Measurements from ENCODE around the gene THAP5. TPM values are rescaled to one million over a fixed set of nuclear protein-coding genes. Genes with fewer than 3 reads are reported as not detected.

THAP5 gene
- total and polyA plus RNA-seq, 4 experiments from 2014 or later, result 16.7 to 52.8 (median 37.5) TPM

- Histone ChIP-seq H3K36me3 (ENCODE audit: insufficient read depth, low read length) (no peaks in the 10 kb centered on the region), H3K4me3 (ENCODE audit: low read length in 2 of 2) (no peak overlapping the region), H3K4me1 (ENCODE audit: insufficient read depth, low read length) (no peaks in the 10 kb centered on the region), H3K27me3 (ENCODE audit: insufficient read depth, low read length) (no peaks in the 10 kb centered on the region), H3K27ac (ENCODE audit: low read depth, low read length) (no peak overlapping the region), H3K9me3 (ENCODE audit: control insufficient read depth in 1 of 2, low read length in 2 of 2) (no peaks in the 10 kb centered on the region)
- DNase-seq, result no peak
- H3K4me3 Mint-ChIP-seq, result no peak overlapping the region
- H3K4me1 Mint-ChIP-seq, result no peaks in the 10 kb centered on the region
- CTCF ChIA-PET (ENCODE audit: partially characterized antibody), result interaction anchor here (1.1 kb wide), 1 partner anchor 30 kb away, joined by 3 read pairs; no protein-coding TSS in a partner anchor
- H3K9me3 Mint-ChIP-seq, result no peaks in the 10 kb centered on the region
- H3K36me3 Mint-ChIP-seq, result no peaks in the 10 kb centered on the region
- POLR2A ChIA-PET (ENCODE audit: partially characterized antibody), result no interaction called here
- intact Hi-C loops (cut with micrococcal nuclease), result no loop called here
- peaks cover 0 to 8% of the 10 kb centered on the region in 2 donors for H3K27me3 Mint-ChIP-seq
- no peak overlapping the region for H3K27ac Mint-ChIP-seq
These were observed 35.8 kb downstream of the THAP5 start for GRCh38 chr7:108533712-108534111.

GRCh38 chr7:108529341-108529740 is 40.2 kb downstream of the THAP5 start:
- DNase-seq, result no peak
- Mint-ChIP-seq H3K4me3 (no peak overlapping the region), H3K27me3 (peaks cover 0 to 2% of the 10 kb centered on the region in 2 donors), H3K27ac (no peak overlapping the region), H3K36me3 (peaks cover 0 to 11% of the 10 kb centered on the region in 2 donors), H3K9me3 (no peaks in the 10 kb centered on the region), H3K4me1 (peaks cover 8 to 30% (median 11%) of the 10 kb centered on the region in 4 donors)
- Histone ChIP-seq H3K27ac (ENCODE audit: low read depth, low read length) (no peak overlapping the region), H3K27me3 (ENCODE audit: insufficient read depth, low read length) (no peaks in the 10 kb centered on the region), H3K4me1 (ENCODE audit: insufficient read depth, low read length) (peaks cover 17% of the 10 kb centered on the region), H3K4me3 (ENCODE audit: low read length in 2 of 2) (no peak overlapping the region), H3K36me3 (ENCODE audit: insufficient read depth, low read length) (no peaks in the 10 kb centered on the region), H3K9me3 (ENCODE audit: control insufficient read depth in 1 of 2, low read length in 2 of 2) (no peaks in the 10 kb centered on the region)
- ChIA-PET POLR2A (ENCODE audit: partially characterized antibody) (interaction anchor here (6.3 kb wide), 1 partner anchor 41 kb away, joined by 138 read pairs; the partner anchor contains the start of genes DNAJB9 and THAP5), CTCF (ENCODE audit: partially characterized antibody) (no interaction called here)
- intact Hi-C loops (cut with micrococcal nuclease), result no loop called here

- intact Hi-C loops (cut with micrococcal nuclease), result no loop called here
- Mint-ChIP-seq H3K4me3 (peak overlapping the region in 5 of 8 donors; percentile 5 to 61 (median 22)), H3K27ac (peak overlapping the region in 5 of 7 donors; percentile 47 to 100 (median 67))
These were observed 41.3 kb downstream of the THAP5 start for GRCh38 chr7:108528183-108528712.

GRCh38 chr7:108526768-108527017 is 42.8 kb downstream of the THAP5 start:
- ChIA-PET POLR2A (ENCODE audit: partially characterized antibody) (interaction anchor here (0.6 to 6.3 kb wide), 5 partner anchors 14 to 1358 kb away, joined by 3 to 138 read pairs (median 3); partner anchors contain the start of genes DNAJB9, HBP1 and THAP5), CTCF (ENCODE audit: partially characterized antibody) (interaction anchor here (1.3 to 4.9 kb wide), 4 partner anchors 12 to 50 kb away, joined by 4 to 24 read pairs (median 6); partner anchors contain the start of genes DNAJB9 and THAP5)
- Histone ChIP-seq H3K27me3 (ENCODE audit: insufficient read depth, low read length) (no peaks in the 10 kb centered on the region), H3K36me3 (ENCODE audit: insufficient read depth, low read length) (no peaks in the 10 kb centered on the region), H3K9me3 (ENCODE audit: control insufficient read depth in 1 of 2, low read length in 2 of 2) (no peaks in the 10 kb centered on the region), H3K4me3 (ENCODE audit: low read length in 2 of 2) (peak overlapping the region; percentile 52 to 81), H3K4me1 (ENCODE audit: insufficient read depth, low read length) (peaks cover 38% of the 10 kb centered on the region), H3K27ac (ENCODE audit: low read depth, low read length) (peak overlapping the region; percentile 98)
- no peak for DNase-seq
- H3K36me3 Mint-ChIP-seq, result peaks cover 0 to 12% of the 10 kb centered on the region in 2 donors
- H3K4me3 Mint-ChIP-seq, result peak overlapping the region; percentile 90 to 98 (median 96)
- peak overlapping the region; percentile 99 to 100 (median 100) for H3K27ac Mint-ChIP-seq
- H3K4me1 Mint-ChIP-seq, result peaks cover 26 to 53% (median 34%) of the 10 kb centered on the region in 4 donors
- no peaks in the 10 kb centered on the region for H3K27me3 Mint-ChIP-seq
- intact Hi-C loops (cut with micrococcal nuclease), result loop anchor here (1.0 kb wide), 2 partner anchors 43 to 1358 kb away; partner anchors contain the start of genes DNAJB9 and THAP5
- H3K9me3 Mint-ChIP-seq, result no peaks in the 10 kb centered on the region

More at GRCh38 chr7:108528183-108528712, 41.3 kb downstream of the THAP5 start:
- Histone ChIP-seq H3K9me3 (ENCODE audit: control insufficient read depth in 1 of 2, low read length in 2 of 2) (no peaks in the 10 kb centered on the region), H3K4me1 (ENCODE audit: insufficient read depth, low read length) (peaks cover 28% of the 10 kb centered on the region), H3K27ac (ENCODE audit: low read depth, low read length) (no peak overlapping the region), H3K4me3 (ENCODE audit: low read length in 2 of 2) (no peak overlapping the region), H3K36me3 (ENCODE audit: insufficient read depth, low read length) (no peaks in the 10 kb centered on the region), H3K27me3 (ENCODE audit: insufficient read depth, low read length) (no peaks in the 10 kb centered on the region)
- peaks cover 18 to 41% (median 21%) of the 10 kb centered on the region in 4 donors for H3K4me1 Mint-ChIP-seq
- POLR2A ChIA-PET (ENCODE audit: partially characterized antibody), result interaction anchor here (6.3 kb wide), 1 partner anchor 42 kb away, joined by 138 read pairs; the partner anchor contains the start of genes DNAJB9 and THAP5
- H3K36me3 Mint-ChIP-seq, result peaks cover 0 to 11% of the 10 kb centered on the region in 2 donors
- CTCF ChIA-PET (ENCODE audit: partially characterized antibody), result no interaction called here
- peaks cover 0 to 2% of the 10 kb centered on the region in 2 donors for H3K27me3 Mint-ChIP-seq
- DNase-seq, result no peak
- no peaks in the 10 kb centered on the region for H3K9me3 Mint-ChIP-seq

- H3K4me1 Mint-ChIP-seq, result peaks cover 30 to 58% (median 39%) of the 10 kb centered on the region in 4 donors
- H3K4me3 Mint-ChIP-seq, result peak within 1 kb of the TSS; percentile 90 to 98 (median 96)
- peak within 1 kb of the TSS; percentile 98 for H3K27ac ChIP-seq (ENCODE audit: low read depth, low read length)
These were observed 43.3 kb downstream of the THAP5 start, which contains the start of gene PNPLA8 for GRCh38 chr7:108525985-108526767. Gene PNPLA8 (minus strand): TSS chr7:108526135. CDS start chr7:108515491, 10,644 bp downstream.

GRCh38 chr7:108525327-108525984 is 44.0 kb downstream of the THAP5 start:
- H3K27me3 Mint-ChIP-seq, result no peaks in the 10 kb centered on the region
- peak overlapping the region; percentile 48 to 81 for H3K4me3 ChIP-seq (ENCODE audit: low read length in 2 of 2)
- ChIA-PET POLR2A (ENCODE audit: partially characterized antibody) (interaction anchor here (0.7 to 6.3 kb wide), 5 partner anchors 9 to 1357 kb away, joined by 3 to 138 read pairs (median 3); partner anchors contain the start of genes DNAJB9, HBP1 and THAP5), CTCF (ENCODE audit: partially characterized antibody) (interaction anchor here (1.2 to 4.9 kb wide), 3 partner anchors 11 to 44 kb away, joined by 3 to 24 read pairs (median 3); partner anchors contain the start of genes DNAJB9 and THAP5)
- H3K27me3 ChIP-seq (ENCODE audit: insufficient read depth, low read length), result no peaks in the 10 kb centered on the region
- peaks cover 8 to 19% of the 10 kb centered on the region in 2 donors for H3K36me3 Mint-ChIP-seq
- H3K4me1 ChIP-seq (ENCODE audit: insufficient read depth, low read length), result peaks cover 38% of the 10 kb centered on the region
- no peaks in the 10 kb centered on the region for H3K9me3 Mint-ChIP-seq
- intact Hi-C loops (cut with micrococcal nuclease), result no loop called here
- H3K36me3 ChIP-seq (ENCODE audit: insufficient read depth, low read length), result no peaks in the 10 kb centered on the region
- H3K9me3 ChIP-seq (ENCODE audit: control insufficient read depth in 1 of 2, low read length in 2 of 2), result no peaks in the 10 kb centered on the region
- H3K27ac Mint-ChIP-seq, result peak overlapping the region; percentile 99 to 100 (median 100)
- peaks cover 34 to 63% (median 43%) of the 10 kb centered on the region in 4 donors for H3K4me1 Mint-ChIP-seq
- DNase-seq, result peak in 1 of 5 donors; percentile 38
- H3K4me3 Mint-ChIP-seq, result peak overlapping the region; percentile 90 to 98 (median 96)
- peak overlapping the region; percentile 98 for H3K27ac ChIP-seq (ENCODE audit: low read depth, low read length)

More at GRCh38 chr7:108525985-108526767, 43.3 kb downstream of the THAP5 start, which contains the start of gene PNPLA8:
- peak; percentile 100 for DNase-seq
- H3K27ac Mint-ChIP-seq, result peak within 1 kb of the TSS; percentile 99 to 100 (median 100)
- Histone ChIP-seq H3K27me3 (ENCODE audit: insufficient read depth, low read length) (no peaks in the 10 kb centered on the region), H3K36me3 (ENCODE audit: insufficient read depth, low read length) (no peaks in the 10 kb centered on the region), H3K4me3 (ENCODE audit: low read length in 2 of 2) (peak within 1 kb of the TSS; percentile 52 to 81), H3K4me1 (ENCODE audit: insufficient read depth, low read length) (peaks cover 38% of the 10 kb centered on the region), H3K9me3 (ENCODE audit: control insufficient read depth in 1 of 2, low read length in 2 of 2) (no peaks in the 10 kb centered on the region)
- ChIA-PET POLR2A (ENCODE audit: partially characterized antibody) (interaction anchor here (0.7 to 6.3 kb wide), 7 partner anchors 10 to 1358 kb away, joined by 3 to 138 read pairs (median 3); partner anchors contain the start of genes DNAJB9, HBP1 and THAP5), CTCF (ENCODE audit: partially characterized antibody) (interaction anchor here (1.2 to 4.9 kb wide), 6 partner anchors 12 to 51 kb away, joined by 3 to 24 read pairs (median 4); partner anchors contain the start of genes DNAJB9 and THAP5)
- no peaks in the 10 kb centered on the region for H3K9me3 Mint-ChIP-seq
- H3K36me3 Mint-ChIP-seq, result peaks cover 4 to 16% of the 10 kb centered on the region in 2 donors
- intact Hi-C loops (cut with micrococcal nuclease), result loop anchor here (1.0 kb wide), 2 partner anchors 43 to 1358 kb away; partner anchors contain the start of genes DNAJB9 and THAP5
- H3K27me3 Mint-ChIP-seq, result no peaks in the 10 kb centered on the region
